T-helper 1 cell treated with Interleukin-12 subunit alpha and Interleukin-12 subunit beta and Interleukin-4 antibody, amounts not matched to agents 30 ng/mL and 1 ng/mL, for 36 hours (primary cell): Measurements from ENCODE around the gene CIROP. TPM values are rescaled to one million over a fixed set of nuclear protein-coding genes. Genes with fewer than 3 reads are reported as not detected.

ENCODE experiments used
- intact Hi-C: fragments of 100-400 bp; cut with micrococcal nuclease; formaldehyde crosslinking; loops from one replicate; pipeline ENCODE4 v1.15.1; 2024
- total RNA-seq: library from RNA; stranded (reverse); gene quantifications from 2 replicates; pipeline ENCODE4 v1.2.3, GENCODE V29; 2022

Gene CIROP
- total RNA-seq, 1 donor from 2014 or later, result not detected

- intact Hi-C loops, result no loop called here
Observed at GRCh38 chr14:23115039-23115731, 10.4 kb upstream of the CIROP start.

GRCh38 chr14:23114669-23115038 lies 9.9 kb upstream of the CIROP start:
- intact Hi-C loops, result no loop called here

- intact Hi-C loops, result no loop called here
Observed at GRCh38 chr14:23114120-23114458, 9.3 kb upstream of the CIROP start.

GRCh38 chr14:23113431-23114119 lies 8.8 kb upstream of the CIROP start:
- intact Hi-C loops, result no loop called here

- intact Hi-C loops, result no loop called here
Observed at GRCh38 chr14:23112359-23113178, 7.8 kb upstream of the CIROP start.

- intact Hi-C loops, result no loop called here
Observed at GRCh38 chr14:23110579-23111365, 6.0 kb upstream of the CIROP start.

GRCh38 chr14:23109769-23110168 lies 5.0 kb upstream of the CIROP start:
- intact Hi-C loops, result loop anchor here (1.0 to 5.0 kb wide), 3 partner anchors 33 to 123 kb away; no protein-coding TSS in a partner anchor

- intact Hi-C loops, result loop anchor here (2.0 to 5.0 kb wide), 2 partner anchors 31 to 41 kb away; no protein-coding TSS in a partner anchor
Observed at GRCh38 chr14:23108169-23108568, 3.4 kb upstream of the CIROP start.

- intact Hi-C loops, result loop anchor here (2.0 to 5.0 kb wide), 2 partner anchors 31 to 40 kb away; no protein-coding TSS in a partner anchor
Observed at GRCh38 chr14:23107620-23108019, 2.8 kb upstream of the CIROP start.

- intact Hi-C loops, result loop anchor here (5.0 kb wide), 1 partner anchor 39 kb away; no protein-coding TSS in a partner anchor
Observed at GRCh38 chr14:23106747-23107045, 1.9 kb upstream of the CIROP start.

- intact Hi-C loops, result loop anchor here (5.0 kb wide), 1 partner anchor 38 kb away; no protein-coding TSS in a partner anchor
Observed at GRCh38 chr14:23105348-23105824, 597 bp upstream of the CIROP start.

- intact Hi-C loops, result no loop called here
Observed at GRCh38 chr14:23104070-23104590, 659 bp downstream of the CIROP start.

GRCh38 chr14:23103581-23103980 lies 1.2 kb downstream of the CIROP start:
- intact Hi-C loops, result no loop called here

- intact Hi-C loops, result no loop called here
Observed at GRCh38 chr14:23102801-23103200, 2.0 kb downstream of the CIROP start.

GRCh38 chr14:23101986-23102625 lies 2.7 kb downstream of the CIROP start:
- intact Hi-C loops, result no loop called here

- intact Hi-C loops, result no loop called here
Observed at GRCh38 chr14:23101213-23101970, 3.4 kb downstream of the CIROP start.

GRCh38 chr14:23099212-23099861 lies 5.5 kb downstream of the CIROP start:
- intact Hi-C loops, result loop anchor here (10.0 kb wide), 1 partner anchor 1345 kb away; the partner anchor contains the start of gene SDR39U1

GRCh38 chr14:23097786-23098185 lies 7.0 kb downstream of the CIROP start:
- intact Hi-C loops, result loop anchor here (10.0 kb wide), 1 partner anchor 1347 kb away; the partner anchor contains the start of gene SDR39U1
